ENCODE measurements around the gene LTA4H.

The LTA4H gene

GRCh38 chr12:96056646-96057455 lies 21.5 kb upstream of the LTA4H start:
- DNase-seq = no peak

- no peak for DNase-seq
Observed at GRCh38 chr12:96054244-96054610, 18.8 kb upstream of the LTA4H start.

- DNase-seq = no peak
Observed at GRCh38 chr12:96053476-96054243, 18.3 kb upstream of the LTA4H start.

GRCh38 chr12:96051756-96052485 lies 16.5 kb upstream of the LTA4H start:
- DNase-seq = no peak

GRCh38 chr12:96050139-96050538 lies 14.8 kb upstream of the LTA4H start:
- DNase-seq = no peak

GRCh38 chr12:96049101-96049500 lies 13.7 kb upstream of the LTA4H start:
- no peak for DNase-seq

- DNase-seq = no peak
Observed at GRCh38 chr12:96048393-96048969, 13.1 kb upstream of the LTA4H start.

GRCh38 chr12:96047229-96048211 lies 12.1 kb upstream of the LTA4H start:
- DNase-seq = no peak

- no peak for DNase-seq
Observed at GRCh38 chr12:96046543-96047228, 11.3 kb upstream of the LTA4H start.

- DNase-seq = no peak
Observed at GRCh38 chr12:96045566-96045965, 10.2 kb upstream of the LTA4H start.

- no peak for DNase-seq
Observed at GRCh38 chr12:96044943-96045290, 9.5 kb upstream of the LTA4H start.

- no peak for DNase-seq
Observed at GRCh38 chr12:96044017-96044942, 8.9 kb upstream of the LTA4H start.

- no peak for DNase-seq
Observed at GRCh38 chr12:96041181-96041580, 5.8 kb upstream of the LTA4H start.

- DNase-seq = no peak
Observed at GRCh38 chr12:96040305-96041133, 5.1 kb upstream of the LTA4H start.

GRCh38 chr12:96039516-96039915 lies 4.1 kb upstream of the LTA4H start:
- DNase-seq = no peak

- no peak for DNase-seq
Observed at GRCh38 chr12:96036765-96037455, 1.5 kb upstream of the LTA4H start.

- no peak for DNase-seq
Observed at GRCh38 chr12:96034621-96035282, 635 bp downstream of the LTA4H start.
